Omental fat pad (tissue), 4 donors: Measurements from ENCODE around the gene OPRL1. TPM values are rescaled to one million over a fixed set of nuclear protein-coding genes. Genes with fewer than 3 reads are reported as not detected.

ENCODE experiments used
- ATAC-seq: fragments of 150-250 bp; one replicate; pipeline ENCODE4 v1.9.1; 2016; ENCODE audit warnings: mild to moderate bottlenecking, moderate library complexity; ENCODE audit not compliant: low FRiP score
- DNase-seq: peaks from one replicate; pipeline ENCODE4 v3.0.0-alpha.2; 2019; ENCODE audit warnings: low spot score
- CTCF ChIP-seq, 3 donors: fragments of 450-650 bp; IDR thresholded peaks; one replicate each; pipeline ENCODE4 v1.5.1; 2016 to 2017; ENCODE audit warnings: antibody characterized with exemption in 3 of 3, mild to moderate bottlenecking in 3 of 3, moderate library complexity in 2 of 3
- total RNA-seq, 4 donors: library from RNA; depleted of rRNA; stranded (reverse); fragments of >200 nt; gene quantifications; one replicate each; pipeline ENCODE4 v1.1.0, GENCODE V29; 2016

The OPRL1 gene
- total RNA-seq, 4 donors from 2014 or later, result 0.96 to 4.4 (median 1.4) TPM

GRCh38 chr20:64078934-64079272 is 979 bp upstream of the OPRL1 start:
- DNase-seq, result no peak
- TF ChIP-seq CTCF (IDR thresholded peaks at IDR 0.05), result no peak
- no peak for ATAC-seq

GRCh38 chr20:64079273-64080012 is 439 bp upstream of the OPRL1 start, which contains the start of gene RGS19:
RGS19 (minus strand) TSS chr20:64079518; CDS start chr20:64076886, 2,632 bp downstream.
- DNase-seq (peak; percentile 44), ATAC-seq (peak; percentile 57)
- TF ChIP-seq CTCF (IDR thresholded peaks at IDR 0.05), result no peak

- no peak for DNase-seq
- ATAC-seq, result no peak
- no peak for TF ChIP-seq CTCF (IDR thresholded peaks at IDR 0.05)
These were observed 1.1 kb downstream of the OPRL1 start for GRCh38 chr20:64080813-64081623.

DNA sequence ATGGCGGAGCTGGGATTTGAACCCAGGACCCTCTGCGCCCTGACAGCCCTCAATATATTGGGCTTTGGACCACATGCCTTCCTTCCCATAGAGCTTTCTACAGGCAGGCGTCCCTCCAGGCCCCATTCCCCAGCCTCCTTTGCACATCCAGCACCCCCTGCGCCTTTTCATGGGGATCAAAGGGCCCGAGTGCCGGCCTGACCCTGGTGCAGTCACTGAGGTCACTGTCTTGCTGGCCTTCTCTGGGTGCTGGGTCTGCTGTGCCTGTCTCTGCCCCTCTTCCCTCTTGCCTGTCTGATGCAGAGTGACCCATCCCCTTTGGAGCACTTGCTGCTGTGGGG is 1.7 kb downstream of the OPRL1 start:
- TF ChIP-seq CTCF (IDR thresholded peaks at IDR 0.05), result no peak
- DNase-seq, result no peak
- no peak for ATAC-seq

DNA sequence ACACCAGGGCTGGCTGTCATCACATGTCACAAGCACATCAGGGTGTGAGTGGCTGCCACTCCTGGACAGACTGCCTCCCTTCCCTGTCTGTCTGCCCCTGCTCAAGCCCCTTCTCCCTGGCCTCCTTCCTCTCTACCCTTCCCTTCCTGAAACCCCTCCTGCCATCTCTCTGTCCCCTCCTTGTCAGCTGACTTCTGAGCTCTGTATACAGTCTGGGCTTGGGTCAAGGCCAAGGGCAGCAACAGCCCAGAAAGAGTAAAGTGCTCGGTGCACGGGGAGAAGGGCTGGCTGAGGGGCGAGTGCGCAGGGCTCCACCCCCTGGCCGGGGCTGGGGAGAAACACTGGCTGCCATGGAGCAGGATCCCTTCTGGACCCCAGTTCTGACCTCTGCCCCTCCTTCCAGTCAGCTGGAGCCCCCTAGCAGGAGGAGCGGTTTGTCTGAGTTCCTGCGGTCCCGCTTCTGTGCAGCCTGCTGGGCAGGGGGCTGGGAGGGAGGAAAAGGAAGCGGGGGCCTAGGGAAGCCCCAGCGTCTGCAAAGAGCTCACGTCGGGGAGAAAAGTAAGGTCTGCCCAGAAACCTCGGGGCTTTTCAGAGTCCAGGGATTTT is 2.3 kb downstream of the OPRL1 start:
- no peak for ATAC-seq
- TF ChIP-seq CTCF (IDR thresholded peaks at IDR 0.05), result no peak
- DNase-seq, result no peak

DNA sequence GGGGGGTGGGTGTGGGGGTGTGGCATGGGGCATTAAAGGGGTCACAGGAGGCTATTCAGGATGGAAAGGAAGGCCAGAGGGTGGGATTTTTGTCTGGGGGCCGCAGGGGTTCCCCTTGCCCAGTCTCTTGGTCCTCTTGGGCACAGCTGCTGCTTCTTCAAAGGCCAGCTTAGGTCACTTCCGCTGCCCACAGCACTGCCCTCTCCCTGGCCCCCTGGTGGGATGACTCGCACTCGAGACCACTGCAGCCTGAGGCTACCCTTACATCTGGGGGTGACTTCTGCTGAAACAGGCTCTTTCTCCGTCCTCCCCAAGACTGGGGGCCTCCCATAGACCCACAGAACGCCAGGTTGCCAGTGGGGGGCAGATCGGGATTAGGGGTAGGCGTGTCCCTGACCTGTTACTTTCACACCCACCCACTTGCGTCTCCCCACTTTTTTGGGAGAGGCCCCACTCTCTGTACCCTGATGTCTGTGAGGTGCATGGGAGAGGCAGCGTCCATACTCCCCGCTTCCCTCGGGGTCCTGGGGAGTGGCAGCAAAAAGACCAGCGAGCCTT is 3.0 kb downstream of the OPRL1 start:
- ATAC-seq, result no peak
- TF ChIP-seq CTCF (IDR thresholded peaks at IDR 0.05), result no peak
- DNase-seq, result no peak
